ENCODE data around the gene DEFB113. TPM values are rescaled to one million over a fixed set of nuclear protein-coding genes. Genes with fewer than 3 reads are reported as not detected.

The DEFB113 gene
- total RNA-seq, 4 donors from 2014 or later: not detected

GRCh38 chr6:49918787-49919186 lies 50.6 kb downstream of the DEFB113 start:
- no peaks in the 10 kb centered on the region for H3K4me1 ChIP-seq
- TF ChIP-seq POLR2A (IDR thresholded peaks at IDR 0.05) (no peak), CTCF (IDR thresholded peaks at IDR 0.05) (no peak), EP300 (IDR thresholded peaks at IDR 0.05) (no peak)
- H3K9me3 ChIP-seq: no peaks in the 10 kb centered on the region
- no peak for DNase-seq (ENCODE audit: low spot score in 2 of 2)
- H3K36me3 ChIP-seq: no peaks in the 10 kb centered on the region
- no peak overlapping the region for H3K27ac ChIP-seq
- whole genome bisulfite sequencing, 2 donors: 63 to 77% methylated on average over 2 of the region's 2 CpGs
- no peak overlapping the region for H3K4me3 ChIP-seq
- H3K27me3 ChIP-seq: no peaks in the 10 kb centered on the region

Other genes starting within 250 kb of the DEFB113 start
- gene CRISP3, start 225.2 kb downstream of the DEFB113 start, total RNA-seq: not detected
- not detected for gene PGK2, start 182.3 kb downstream of the DEFB113 start, total RNA-seq
- gene CRISP1, start 103.1 kb downstream of the DEFB113 start, total RNA-seq: not detected
- gene DEFB114, start 5.5 kb downstream of the DEFB113 start, total RNA-seq: not detected
- gene DEFB110, start 52.4 kb upstream of the DEFB113 start, total RNA-seq: not detected
- gene DEFB112, start 80.3 kb upstream of the DEFB113 start, total RNA-seq: not detected